GM13977 (cell line): ENCODE results near the gene GMPPA.

Source experiments
- DNase-seq: peaks from one replicate; pipeline ENCODE4 v3.0.0; 2012; ENCODE audit warnings: low spot score
- CTCF ChIP-seq: IDR thresholded peaks from 2 replicates; pipeline ENCODE4 v1.5.1; 2012; ENCODE audit warnings: mild to moderate bottlenecking, control low read depth; ENCODE audit not compliant: insufficient read depth; ENCODE audit errors: extremely low read depth, missing control alignments
- in situ Hi-C: fragments of 300-500 bp; cut with MboI; formaldehyde crosslinking; loops from one replicate; pipeline ENCODE4 v1.12.0; 2022; ENCODE audit warnings: low sequenced_read_pairs, low pct_unique_long_range_greater_than_20kb, mixed read lengths, inconsistent platforms; ENCODE audit not compliant: unreplicated experiment

The GMPPA gene

GRCh38 chr2:219502618-219503017 is 3.9 kb downstream of the GMPPA start:
- TF ChIP-seq CTCF: no peak
- in situ Hi-C loops: no loop called here

GRCh38 chr2:219505585-219505984 is 6.9 kb downstream of the GMPPA start:
- DNase-seq: no peak
- in situ Hi-C loops: no loop called here
- no peak for TF ChIP-seq CTCF

More at GRCh38 chr2:219502618-219503017, 3.9 kb downstream of the GMPPA start:
- DNase-seq: no peak

- no peak for TF ChIP-seq CTCF
- in situ Hi-C loops: no loop called here
- no peak for DNase-seq
Measured at GRCh38 chr2:219506153-219506801, 7.6 kb downstream of the GMPPA start.

GRCh38 chr2:219506802-219507526 is 8.3 kb downstream of the GMPPA start:
- in situ Hi-C loops: no loop called here
- no peak for DNase-seq

GRCh38 chr2:219507581-219508443 is 9.1 kb downstream of the GMPPA start:
- DNase-seq: no peak
- TF ChIP-seq CTCF: no peak
- in situ Hi-C loops: no loop called here

More at GRCh38 chr2:219506802-219507526, 8.3 kb downstream of the GMPPA start:
- no peak for TF ChIP-seq CTCF

- TF ChIP-seq CTCF: no peak
- DNase-seq: no peak
- in situ Hi-C loops: no loop called here
Measured at GRCh38 chr2:219508444-219508734, 9.7 kb downstream of the GMPPA start.
